Suprapubic skin (tissue), 3 donors: ENCODE data around the gene RHOT2.

Experiments
- POLR2A ChIP-seq, 2 donors: fragments of 450-650 bp; IDR thresholded peaks; one replicate each; pipeline ENCODE4 v1.6.1; 2017; ENCODE audit warnings: antibody characterized with exemption in 2 of 2, mild to moderate bottlenecking in 2 of 2, moderate library complexity in 2 of 2
- TF ChIP-seq, protein P1 (sequence below), 2 donors: fragments of 200-600 bp in 1 of 2; fragments of 450-650 bp in 1 of 2; sonication (generic) in 1 of 2; IDR thresholded peaks; one replicate each; pipeline ENCODE4 v1.5.1; 2016 to 2019; ENCODE audit warnings: antibody characterized with exemption in 2 of 2, mild to moderate bottlenecking in 1 of 2, moderate library complexity in 1 of 2

DNA sequence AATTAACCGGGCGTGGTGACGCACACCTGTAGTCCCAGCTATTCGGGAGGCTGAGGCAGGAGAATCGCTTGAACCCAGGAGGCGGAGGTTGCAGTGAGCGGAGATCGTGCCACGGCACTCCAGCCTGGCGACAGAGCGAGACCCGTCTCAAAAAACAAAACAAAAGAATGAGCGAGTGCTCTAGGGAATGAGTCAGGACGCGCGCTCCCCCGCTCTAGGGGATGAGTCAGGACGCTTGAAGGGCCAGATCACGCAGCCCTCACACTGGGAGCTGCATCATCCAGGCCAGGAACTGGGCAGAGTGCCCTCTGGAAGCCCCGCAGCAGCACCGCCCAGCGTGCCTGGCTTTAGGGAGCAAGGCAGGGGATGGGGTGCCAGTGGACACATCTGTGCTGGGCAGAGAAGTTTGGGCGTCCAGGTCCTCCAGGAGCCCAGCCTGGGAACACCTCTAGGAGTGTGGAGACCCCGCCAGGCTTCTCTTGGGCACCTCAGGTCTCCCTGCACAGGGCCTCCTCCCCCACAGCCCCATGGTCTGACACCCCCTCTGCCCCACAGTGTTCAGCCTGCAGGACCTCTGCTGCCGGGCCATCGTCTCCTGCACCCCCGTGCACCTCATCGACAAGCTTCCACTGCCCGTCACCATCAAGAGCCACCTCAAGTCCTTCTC is 41.0 kb upstream of the RHOT2 start:
- TF ChIP-seq, protein P1, sequence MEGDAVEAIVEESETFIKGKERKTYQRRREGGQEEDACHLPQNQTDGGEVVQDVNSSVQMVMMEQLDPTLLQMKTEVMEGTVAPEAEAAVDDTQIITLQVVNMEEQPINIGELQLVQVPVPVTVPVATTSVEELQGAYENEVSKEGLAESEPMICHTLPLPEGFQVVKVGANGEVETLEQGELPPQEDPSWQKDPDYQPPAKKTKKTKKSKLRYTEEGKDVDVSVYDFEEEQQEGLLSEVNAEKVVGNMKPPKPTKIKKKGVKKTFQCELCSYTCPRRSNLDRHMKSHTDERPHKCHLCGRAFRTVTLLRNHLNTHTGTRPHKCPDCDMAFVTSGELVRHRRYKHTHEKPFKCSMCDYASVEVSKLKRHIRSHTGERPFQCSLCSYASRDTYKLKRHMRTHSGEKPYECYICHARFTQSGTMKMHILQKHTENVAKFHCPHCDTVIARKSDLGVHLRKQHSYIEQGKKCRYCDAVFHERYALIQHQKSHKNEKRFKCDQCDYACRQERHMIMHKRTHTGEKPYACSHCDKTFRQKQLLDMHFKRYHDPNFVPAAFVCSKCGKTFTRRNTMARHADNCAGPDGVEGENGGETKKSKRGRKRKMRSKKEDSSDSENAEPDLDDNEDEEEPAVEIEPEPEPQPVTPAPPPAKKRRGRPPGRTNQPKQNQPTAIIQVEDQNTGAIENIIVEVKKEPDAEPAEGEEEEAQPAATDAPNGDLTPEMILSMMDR (IDR thresholded peaks at IDR 0.05) = no peak
- no peak for TF ChIP-seq POLR2A (IDR thresholded peaks at IDR 0.05)
